GM21825 (cell line): Measurements from ENCODE around the gene SLC25A27.
"Not testable (repeated sequence)": the region's sequence is repeated elsewhere in the genome, so short reads cannot be mapped to it uniquely, and the experiment has no call there.

ENCODE experiments used
- ATAC-seq: cut with Tn5 transposase; IDR thresholded peaks from one replicate; pipeline ENCODE4 v1.9.1; 2021; ENCODE audit warnings: mild to moderate bottlenecking, moderate library complexity; ENCODE audit not compliant: unreplicated experiment

SLC25A27 gene

DNA sequence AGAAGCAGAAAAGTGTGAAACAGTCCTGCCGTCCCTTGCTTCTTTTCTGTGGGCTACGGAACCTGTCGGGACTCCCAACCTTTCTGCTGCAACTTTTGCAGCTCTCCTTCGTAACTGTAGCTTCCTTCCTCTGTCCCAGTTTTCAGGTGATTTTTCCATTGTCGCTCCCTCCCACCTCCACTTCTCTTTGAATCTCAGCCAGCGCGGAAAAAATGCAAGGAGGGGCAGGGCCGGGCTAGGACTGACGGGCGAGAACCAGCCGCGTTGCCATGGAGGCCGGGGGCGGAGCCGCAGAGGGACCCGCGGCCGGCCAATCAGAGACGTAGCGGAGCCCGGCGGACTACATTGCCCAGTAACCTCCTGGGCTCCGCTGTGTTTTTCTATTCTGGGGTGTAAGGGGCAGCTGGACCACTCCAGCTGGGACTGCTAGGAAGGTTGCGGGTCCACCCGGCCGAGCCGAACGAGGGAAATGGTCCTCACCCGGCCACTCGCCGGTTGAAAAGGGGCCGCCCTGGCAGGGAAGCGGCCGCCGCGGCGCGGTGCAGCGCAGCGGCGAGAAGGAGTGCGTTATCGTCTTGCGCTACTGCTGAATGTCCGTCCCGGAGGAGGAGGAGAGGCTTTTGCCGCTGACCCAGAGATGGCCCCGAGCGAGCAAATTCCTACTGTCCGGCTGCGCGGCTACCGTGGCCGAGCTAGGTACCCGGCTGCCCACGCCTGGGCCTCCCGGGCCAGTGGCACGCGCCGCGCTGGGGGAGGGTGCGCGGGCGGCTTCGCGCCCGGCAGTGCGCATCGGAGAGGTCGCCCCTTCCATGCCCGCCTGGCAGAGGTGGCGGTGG lies at the start of gene SLC25A27, which contains the start of gene CYP39A1:
Gene SLC25A27, plus strand, starts transcription at position 373 of the 836 bp plus-strand sequence. Its CDS starts 218 bp downstream, at position 591.
Gene CYP39A1, minus strand, starts transcription at position 216 of the 836 bp plus-strand sequence. CDS start 236 bp downstream, outside the sequence.
- peak; percentile 100 for ATAC-seq

DNA sequence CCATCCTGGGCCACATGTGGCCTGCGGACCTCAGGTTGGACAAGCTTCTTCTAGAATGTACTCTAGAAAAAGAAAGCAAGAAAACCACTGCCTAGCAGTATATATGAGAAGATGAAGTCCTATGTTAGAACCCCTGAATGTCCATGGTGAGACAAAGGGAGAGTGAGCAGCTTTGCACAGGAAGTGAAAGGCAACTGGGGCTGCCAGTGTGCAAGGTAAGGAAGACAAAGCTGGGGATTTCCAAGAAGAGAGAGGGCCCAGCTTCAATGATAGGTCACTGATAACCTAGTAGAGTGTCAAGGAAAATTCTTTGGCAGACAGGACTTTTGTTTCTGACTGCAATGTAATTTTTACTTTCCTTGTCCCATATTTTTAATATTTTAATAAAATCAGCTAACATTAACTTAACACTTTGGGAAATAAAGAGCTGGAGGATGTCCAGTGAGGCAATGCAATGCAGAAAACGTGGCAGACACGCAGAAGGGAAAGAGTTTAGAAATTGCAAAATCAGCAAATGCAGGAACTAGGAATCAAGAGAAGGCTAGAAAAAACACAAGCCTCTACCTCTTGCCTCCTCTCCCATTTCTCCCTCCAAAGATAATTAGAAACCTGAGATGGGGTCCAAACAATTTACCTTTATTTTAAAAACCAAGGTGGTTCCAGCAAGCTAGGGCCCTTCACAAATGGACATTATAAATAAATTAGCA lies 47.5 kb upstream of the SLC25A27 start:
- ATAC-seq: no peak

DNA sequence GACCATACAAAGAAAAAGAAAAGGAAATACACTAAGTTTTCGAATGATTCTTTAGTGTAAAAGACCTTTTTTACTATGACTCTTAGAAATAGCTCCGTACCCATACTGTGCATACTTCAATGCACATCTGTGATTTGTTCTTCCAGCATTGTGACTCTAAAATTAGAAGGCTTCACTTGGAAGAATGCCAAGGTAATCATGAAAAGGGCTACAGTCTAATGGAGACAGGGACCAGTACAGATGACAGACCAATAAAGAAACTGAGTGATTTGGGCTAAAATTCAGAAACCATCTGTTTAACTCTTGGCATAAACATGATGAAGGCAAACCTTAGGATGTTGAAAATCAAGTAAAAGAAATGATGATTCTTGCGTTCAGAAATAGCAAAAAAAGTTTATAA lies 46.4 kb upstream of the SLC25A27 start:
- ATAC-seq: no peak

DNA sequence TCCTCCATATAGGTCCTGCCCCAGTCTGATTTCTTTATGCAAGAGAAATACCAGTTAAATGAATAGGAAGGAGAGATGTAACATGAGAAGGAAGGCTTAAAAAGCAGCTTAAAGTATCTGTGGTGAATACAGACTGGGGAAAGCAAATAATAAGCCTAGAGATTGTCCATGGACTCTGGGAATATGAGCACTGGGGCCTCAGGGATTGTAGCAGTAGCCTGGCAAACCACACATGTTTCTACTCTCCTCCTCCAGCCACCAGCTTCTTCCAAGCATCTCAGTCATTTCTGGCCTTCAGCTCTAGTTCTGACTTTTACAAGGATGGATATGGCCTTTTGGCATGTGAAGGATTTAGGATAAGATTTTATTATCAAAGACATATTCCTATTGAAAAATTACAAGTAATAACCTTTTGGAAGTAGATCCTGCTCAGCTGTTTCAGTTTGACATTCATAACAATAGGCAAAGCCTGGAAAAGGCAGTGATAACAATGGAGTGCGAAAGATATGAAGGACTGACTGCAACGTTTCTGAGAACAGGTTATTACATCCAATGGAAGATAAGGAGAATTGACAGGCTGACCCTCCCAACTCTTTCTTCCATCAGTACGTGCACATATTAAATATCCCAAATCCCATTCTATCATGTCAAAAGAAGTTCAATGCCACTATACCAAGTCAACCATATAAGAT lies 41.8 kb upstream of the SLC25A27 start:
- ATAC-seq: no peak

- no peak for ATAC-seq
Measured at GRCh38 chr6:46612645-46613044, 40.1 kb upstream of the SLC25A27 start.

DNA sequence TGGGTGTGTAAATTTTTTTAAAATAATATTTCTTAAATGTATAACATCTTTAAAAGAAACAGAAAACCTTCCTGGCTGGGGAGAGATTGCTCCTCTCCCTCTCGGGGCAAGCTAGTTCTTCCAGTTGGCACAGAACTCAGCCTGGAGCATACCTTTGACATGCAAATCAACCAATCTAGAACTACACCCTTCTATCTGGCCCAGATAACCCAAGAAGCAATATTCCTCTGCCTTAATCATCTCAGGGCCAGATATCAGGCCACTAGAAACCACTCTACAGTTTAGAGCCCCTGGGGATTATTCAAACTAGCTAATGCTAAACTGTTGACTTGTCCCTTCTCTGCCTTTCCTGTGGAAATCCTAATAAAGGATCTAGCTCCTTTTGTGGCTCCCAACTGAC lies 34.0 kb upstream of the SLC25A27 start:
- no peak for ATAC-seq

DNA sequence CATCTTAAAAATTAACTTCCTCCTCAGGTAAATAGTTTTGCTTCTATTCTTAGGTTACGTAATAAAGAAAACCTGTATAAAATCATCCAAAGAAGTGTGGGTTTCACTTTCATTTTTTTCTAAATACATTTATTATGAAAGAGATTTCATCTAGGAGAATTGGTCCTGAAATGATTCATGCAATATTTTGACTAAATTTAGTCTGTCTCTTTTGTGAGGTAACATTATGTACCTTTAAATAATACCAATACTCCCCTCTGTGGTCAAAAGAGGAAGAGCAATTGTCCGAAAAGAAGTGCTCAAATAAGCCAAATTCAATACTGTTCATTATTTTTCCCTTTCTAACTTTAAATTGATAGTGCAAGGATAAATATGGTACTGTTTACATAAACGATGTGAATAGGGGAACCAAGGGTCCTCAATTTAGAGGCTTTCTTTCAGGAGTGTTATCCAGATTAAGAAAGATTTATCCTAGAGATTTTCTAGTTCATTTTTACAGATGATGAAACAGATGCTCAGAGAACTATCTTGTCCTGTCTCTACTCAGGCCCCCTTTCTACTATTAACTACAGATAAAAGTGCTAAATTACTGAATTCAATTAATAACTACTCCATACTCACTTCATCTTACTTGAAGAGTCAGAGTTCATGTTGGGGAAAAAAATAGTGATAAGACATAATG lies 26.4 kb upstream of the SLC25A27 start:
- no peak for ATAC-seq

GRCh38 chr6:46626976-46627375 lies 25.8 kb upstream of the SLC25A27 start:
- ATAC-seq: no peak

- ATAC-seq: no peak
Measured at GRCh38 chr6:46628498-46628897, 24.3 kb upstream of the SLC25A27 start.

- ATAC-seq: no peak
Measured at GRCh38 chr6:46628976-46629375, 23.8 kb upstream of the SLC25A27 start.

DNA sequence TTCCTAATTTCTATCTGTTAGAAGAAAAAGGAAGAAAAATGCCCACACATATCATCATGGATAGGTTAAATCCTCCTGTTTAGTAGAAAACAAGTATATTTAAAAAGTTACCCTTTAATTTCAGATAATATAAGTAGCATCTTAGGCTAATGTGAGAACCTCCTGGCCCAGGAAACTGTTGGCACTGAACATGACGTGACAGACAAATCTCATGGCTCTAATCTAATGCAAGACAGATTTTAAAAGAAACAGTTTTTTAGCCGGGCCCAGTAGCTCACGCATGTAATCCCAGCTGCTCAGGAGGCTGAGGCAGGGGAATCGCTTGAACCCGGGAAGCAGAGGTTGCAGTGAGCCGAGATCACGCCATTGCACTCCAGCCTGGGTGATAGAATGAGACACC lies 23.1 kb upstream of the SLC25A27 start:
- ATAC-seq: no peak

DNA sequence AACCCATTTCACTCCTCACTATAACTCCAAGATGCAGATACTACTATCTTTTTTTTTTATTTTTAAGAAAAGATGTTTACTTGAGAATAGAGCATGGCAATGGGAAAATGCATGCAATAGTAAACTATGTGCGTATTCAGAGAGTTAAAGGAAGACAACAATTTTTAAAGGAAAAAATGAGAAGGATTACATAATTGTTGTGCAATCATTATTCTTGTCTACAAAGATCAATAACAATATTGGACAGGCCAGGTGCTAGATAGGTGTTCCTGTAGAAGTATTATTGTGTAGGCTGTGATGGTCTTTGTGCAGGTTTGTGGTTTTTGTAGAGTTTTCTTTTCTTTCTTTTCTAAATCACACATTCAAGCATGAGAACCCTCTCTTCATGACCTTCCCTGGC lies 20.7 kb upstream of the SLC25A27 start:
- ATAC-seq: no peak

GRCh38 chr6:46635462-46635861 lies 17.3 kb upstream of the SLC25A27 start:
- ATAC-seq: no peak

DNA sequence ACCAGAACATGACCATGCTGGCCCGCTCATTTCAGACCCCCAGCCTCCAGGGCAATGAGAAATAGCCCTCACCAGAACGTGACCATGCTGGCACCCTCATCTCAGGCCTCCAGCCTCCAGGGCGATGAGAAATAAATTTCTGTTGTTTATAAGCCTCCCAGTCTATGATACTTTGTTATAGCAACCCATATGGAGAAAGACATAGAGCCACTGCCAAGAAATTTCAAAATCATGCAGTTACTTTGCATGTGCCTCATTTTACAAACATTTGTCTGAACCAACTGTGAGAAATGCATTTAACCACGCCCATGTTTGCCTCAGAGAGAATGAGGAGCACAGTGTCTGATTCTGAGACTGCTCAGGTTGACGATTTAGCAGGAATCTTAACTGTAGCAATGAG lies 15.6 kb upstream of the SLC25A27 start:
- ATAC-seq: no peak

DNA sequence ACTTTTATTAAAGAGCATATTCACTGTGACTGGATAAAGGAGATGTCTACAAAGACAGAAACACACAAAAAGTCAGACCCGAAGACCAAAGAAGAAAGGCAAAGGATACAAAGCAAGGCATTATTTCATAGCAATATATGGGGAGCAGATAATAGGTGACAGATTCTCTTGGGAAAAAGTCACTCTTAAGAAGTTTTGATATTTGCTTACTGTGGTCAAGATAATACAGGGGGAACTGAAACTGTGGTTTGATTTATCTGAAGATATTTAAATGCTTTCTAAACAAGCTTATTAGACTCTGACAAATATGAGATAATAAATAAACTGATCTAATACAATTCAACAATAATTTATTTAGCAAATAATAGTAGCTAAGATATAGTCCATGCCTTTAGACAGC lies 14.8 kb upstream of the SLC25A27 start:
- ATAC-seq: no peak

GRCh38 chr6:46638650-46639049 lies 14.1 kb upstream of the SLC25A27 start:
- no peak for ATAC-seq

DNA sequence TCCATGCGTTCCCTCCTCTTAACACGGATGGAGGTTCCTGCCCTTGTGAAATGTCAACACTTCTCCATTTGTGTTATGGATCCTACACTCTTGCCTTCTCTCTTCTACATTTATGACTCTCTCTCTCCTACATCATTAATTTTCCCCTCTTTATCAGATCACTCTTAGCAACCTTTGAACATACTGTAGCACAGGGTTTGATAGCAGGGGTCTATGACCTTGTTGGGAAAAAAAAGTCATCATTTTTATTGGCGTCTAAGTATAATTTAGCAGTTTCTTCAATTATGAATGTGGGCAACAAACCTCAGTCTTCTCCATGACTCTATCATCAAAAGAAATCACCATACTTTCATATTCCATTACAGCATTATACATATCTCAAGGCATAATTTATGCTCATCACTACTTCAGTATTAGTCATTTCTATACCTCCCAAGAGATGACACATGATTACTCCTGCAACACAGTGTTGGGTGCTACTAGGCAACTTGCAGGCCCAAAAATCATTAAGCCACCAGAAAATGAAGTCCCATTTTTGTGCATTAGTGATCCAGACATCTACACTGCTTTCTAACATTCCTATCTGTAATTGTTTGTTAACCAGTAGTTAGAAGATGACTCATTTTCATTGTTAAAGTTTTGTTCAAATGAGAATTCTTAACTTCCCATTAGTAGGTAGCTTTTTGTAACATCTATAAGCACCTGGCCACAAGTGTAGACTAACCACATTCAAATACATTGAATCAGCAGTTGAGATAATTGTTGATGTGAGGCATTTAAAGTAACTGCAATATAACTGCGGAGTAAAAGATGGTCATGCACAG lies 9.6 kb upstream of the SLC25A27 start:
- no peak for ATAC-seq

- ATAC-seq: no peak
Measured at GRCh38 chr6:46645265-46645664, 7.5 kb upstream of the SLC25A27 start.

DNA sequence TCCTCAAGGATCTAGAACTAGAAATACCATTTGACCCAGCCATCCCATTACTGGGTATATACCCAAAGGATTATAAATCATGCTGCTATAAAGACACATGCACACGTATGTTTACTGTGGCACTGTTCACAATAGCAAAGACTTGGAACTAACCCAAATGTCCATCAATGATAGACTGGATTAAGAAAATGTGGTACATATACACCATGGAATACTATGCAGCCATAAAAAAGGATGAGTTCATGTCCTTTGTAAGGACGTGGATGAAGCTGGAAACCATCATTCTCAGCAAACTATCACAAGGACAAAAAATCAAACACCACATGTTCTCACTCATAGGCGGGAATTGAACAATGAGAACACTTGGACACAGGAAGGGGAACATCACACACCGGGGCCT lies 4.7 kb upstream of the SLC25A27 start:
- ATAC-seq: not testable (repeated sequence)

DNA sequence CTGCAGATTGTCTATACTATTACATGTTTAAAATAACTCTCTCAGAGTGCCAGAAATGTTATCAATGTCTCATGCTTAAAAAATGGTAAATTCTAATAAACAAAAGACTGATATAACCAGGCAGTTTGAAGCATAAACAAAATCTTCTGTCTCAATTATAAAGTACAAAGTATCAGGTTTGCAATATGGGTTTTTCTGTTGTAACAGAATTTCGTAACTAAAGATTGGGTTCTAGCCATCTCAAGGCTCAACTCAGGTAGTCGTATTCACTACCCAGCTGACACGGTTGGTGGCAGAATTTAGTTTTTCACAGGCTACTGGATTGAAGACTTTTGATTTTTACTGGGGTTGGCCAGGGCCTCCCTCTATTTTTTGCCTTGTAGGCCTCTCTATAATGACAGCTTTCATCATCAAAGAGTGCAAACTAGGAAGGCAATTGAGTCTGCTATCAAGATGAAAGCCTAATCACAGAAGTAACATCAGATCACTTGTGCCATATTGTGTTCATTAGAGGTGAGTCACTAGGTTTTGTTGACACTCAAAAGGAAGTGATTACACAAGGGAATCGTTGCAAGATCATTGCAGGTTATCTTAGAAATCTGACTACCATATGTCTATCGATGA lies 3.8 kb upstream of the SLC25A27 start:
- no peak for ATAC-seq
